HepG2 (cell line): ENCODE data around the gene SLC48A1. TPM values are rescaled to one million over a fixed set of nuclear protein-coding genes. Genes with fewer than 3 reads are reported as not detected.

Experiments
- ATAC-seq: fragments of 200-7000 bp; cut with Tn5 transposase; 3 replicates; pipeline ENCODE4 v1.9.1; 2020; ENCODE audit warnings: mild to moderate bottlenecking, moderate library complexity
- BruUV-seq: library from RNA; stranded (reverse); fragments of 400-500 nt; replicated peaks from 2 replicates; lab custom pipeline; 2021; lab: Mats Ljungman, UMichigan
- CTCF ChIA-PET: fragments of 300-600 bp; formaldehyde crosslinking; extraction: SDS; loops from one replicate; lab custom pipeline; 2021; ENCODE audit warnings: low total read pairs, inconsistent platforms, low intra/inter-chr PET ratio; lab: Yijun Ruan, JAX
- POLR2A ChIA-PET: fragments of 350-600 bp; sonication (Branson Sonifier 250); formaldehyde crosslinking; loops from one replicate; lab custom pipeline; 2020; ENCODE audit warnings: antibody characterized with exemption, inconsistent platforms; lab: Yijun Ruan, JAX
- DNase-seq: peaks from one replicate; pipeline ENCODE4 v3.0.0-alpha.2; 2015; ENCODE audit warnings: low spot score
- FAIRE-seq: peaks from 3 replicates; lab custom pipeline; 2011; peaks lifted over from hg19 to GRCh38; lab: Jason Lieb, UNC
- H2AFZ ChIP-seq: one replicate; pipeline ENCODE4 v1.6.1; 2011; ENCODE audit warnings: low read length, inconsistent platforms
- H3K27ac ChIP-seq: fragments of 300-600 bp; 3 replicates; pipeline ENCODE4 v1.8.0; 2011; ENCODE audit warnings: mixed run types, mild to moderate bottlenecking, mixed read lengths, low read length, inconsistent platforms; ENCODE audit not compliant: insufficient read depth; ENCODE audit errors: extremely low read length
- H3K27me3 ChIP-seq, 2 experiments: fragments of 200-600 bp in 1 of 2; 2 replicates in 1 of 2; 3 replicates in 1 of 2; pipeline versions ENCODE4 v1.6.0 to v1.8.0; 2011; ENCODE audit warnings: low read length in 2 of 2, mild to moderate bottlenecking in 2 of 2, moderate library complexity in 2 of 2, inconsistent platforms in 1 of 2; ENCODE audit not compliant: insufficient read depth in 2 of 2, control insufficient read depth in 1 of 2
- H3K36me3 ChIP-seq, 2 experiments: fragments of 200-600 bp in 1 of 2; replicated peaks in 1 of 2; 2 replicates in 1 of 2; 3 replicates in 1 of 2; pipeline versions ENCODE4 v1.5.1 to v1.8.0; 2011; ENCODE audit warnings: low read length in 2 of 2, inconsistent platforms in 1 of 2; ENCODE audit not compliant: insufficient read depth in 2 of 2, control insufficient read depth in 1 of 2
- H3K4me1 ChIP-seq: 2 replicates; pipeline ENCODE4 v1.5.1; 2012; ENCODE audit warnings: low read length, inconsistent platforms; ENCODE audit not compliant: insufficient read depth
- H3K4me2 ChIP-seq: 2 replicates; pipeline ENCODE4 v1.6.0; 2011; ENCODE audit warnings: low read depth, low read length, inconsistent platforms
- H3K4me3 ChIP-seq, 3 experiments: fragments of 200-600 bp in 1 of 3; sonication (generic), shearing (Covaris generic) in 1 of 3; replicated peaks in 1 of 3; 2 replicates each; pipeline ENCODE4 v1.5.1; 2011 to 2016; ENCODE audit warnings: low read length in 3 of 3, inconsistent platforms in 2 of 3, low read depth in 2 of 3, mild to moderate bottlenecking in 2 of 3, control low read depth in 1 of 3, mixed read lengths in 1 of 3; ENCODE audit not compliant: insufficient read depth in 1 of 3
- H3K79me2 ChIP-seq: one replicate; pipeline ENCODE4 v1.6.1; 2011; ENCODE audit warnings: low read length, inconsistent platforms; ENCODE audit not compliant: insufficient read depth
- H3K9ac ChIP-seq: 2 replicates; pipeline ENCODE4 v1.6.0; 2011; ENCODE audit warnings: mild to moderate bottlenecking, low read depth, low read length, inconsistent platforms; ENCODE audit not compliant: insufficient read depth
- H3K9me3 ChIP-seq: 2 replicates; pipeline ENCODE4 v1.5.1; 2012; ENCODE audit warnings: mild to moderate bottlenecking, low read length
- H4K20me1 ChIP-seq: 2 replicates; pipeline ENCODE4 v1.6.0; 2011; ENCODE audit warnings: inconsistent platforms, mild to moderate bottlenecking, low read length, moderate library complexity; ENCODE audit not compliant: insufficient read depth
- DR1 ChIP-seq: sonication (generic); formaldehyde crosslinking; IDR thresholded peaks from 2 replicates; pipeline ENCODE4 v1.8.0; 2021; ENCODE audit warnings: mild to moderate bottlenecking, missing genetic modification reagents, inconsistent platforms
- KDM5A ChIP-seq: fragments of 200-600 bp; sonication (generic); IDR thresholded peaks from 2 replicates; pipeline ENCODE4 v1.7.0; 2018; ENCODE audit warnings: antibody characterized with exemption, mild to moderate bottlenecking, low read length, borderline replicate concordance
- KLF6 ChIP-seq: IDR thresholded peaks from 2 replicates; pipeline ENCODE4 v1.8.0; 2016; ENCODE audit warnings: missing biosample characterization, missing genetic modification reagents
- MTA3 ChIP-seq: sonication (generic); formaldehyde crosslinking; IDR thresholded peaks from 2 replicates; pipeline ENCODE4 v1.4.0; 2020; ENCODE audit warnings: missing genetic modification reagents
- PCBP2 ChIP-seq: fragments of 200-400 bp; formaldehyde crosslinking; optimal IDR thresholded peaks from 2 replicates; pipeline ENCODE3; 2018; ENCODE audit warnings: low read length, low read depth; ENCODE audit not compliant: poor library complexity, severe bottlenecking
- RARA ChIP-seq: IDR thresholded peaks from 2 replicates; pipeline ENCODE4 v1.6.1; 2016; ENCODE audit warnings: missing genetic modification reagents, missing compliant biosample characterization
- USF2 ChIP-seq, 2 experiments: sonication (generic) in 1 of 2; formaldehyde crosslinking in 1 of 2; IDR thresholded peaks; 2 replicates each; pipeline versions ENCODE4 v1.5.1 to v1.6.1; 2011 to 2020; ENCODE audit warnings: borderline replicate concordance in 1 of 2, low read depth in 1 of 2, low read length in 1 of 2, mild to moderate bottlenecking in 1 of 2, missing genetic modification reagents in 1 of 2, moderate library complexity in 1 of 2
- ZMYM2 ChIP-seq: sonication (generic); formaldehyde crosslinking; IDR thresholded peaks from 2 replicates; pipeline ENCODE4 v1.8.0; 2022; ENCODE audit warnings: mild to moderate bottlenecking, missing genetic modification reagents
- ZNF264 ChIP-seq: sonication (generic); formaldehyde crosslinking; IDR thresholded peaks from 2 replicates; pipeline ENCODE4 v1.4.0; 2020; ENCODE audit warnings: missing genetic modification reagents
- ZNF367 ChIP-seq: sonication (generic); formaldehyde crosslinking; IDR thresholded peaks from 2 replicates; pipeline ENCODE4 v1.4.0; 2020; ENCODE audit warnings: missing genetic modification reagents, borderline replicate concordance
- ZNF557 ChIP-seq: sonication (generic); formaldehyde crosslinking; IDR thresholded peaks from 2 replicates; pipeline ENCODE4 v1.4.0; 2020; ENCODE audit warnings: missing genetic modification reagents
- ZSCAN9 ChIP-seq: IDR thresholded peaks from 2 replicates; pipeline ENCODE4 v1.6.1; 2016; ENCODE audit warnings: borderline replicate concordance
- WGBS: methylation state at CpG from one replicate; pipeline ENCODE4 v1.1.6; 2017; ENCODE audit warnings: low lambda C conversion rate; 5-methylcytosine and 5-hydroxymethylcytosine counted together
- in situ Hi-C: cut with HindIII; loops from 2 replicates; pipeline ENCODE4 v1.10.0; 2017; ENCODE audit warnings: low pct_unique_long_range_greater_than_20kb; ENCODE audit not compliant: extremely low pct_ligation_motif_present
- intact Hi-C: fragments of 100-400 bp; cut with micrococcal nuclease; formaldehyde crosslinking; loops from one replicate; pipeline ENCODE4 v1.10.0; 2022; ENCODE audit not compliant: unreplicated experiment
- polyA plus RNA-seq, 8 experiments: library from polyadenylated mRNA; depleted of rRNA in 3 of 8; stranded (reverse) in 7 of 8; unstranded in 1 of 8; fragments of >200 nt; fragmentation: Illumina TruSeq in 4 of 8; extraction: Trizol in 4 of 8; gene quantifications; 2 replicates each; pipeline versions ENCODE4 v1.2.1 to v1.2.3, GENCODE V29; 2011 to 2016; ENCODE audit warnings: low read depth in 4 of 8, missing spikeins in 1 of 8, mixed read lengths in 1 of 8; ENCODE audit not compliant: insufficient read depth in 1 of 8
- total RNA-seq, 5 experiments: library from RNA; depleted of rRNA; stranded (reverse); fragments of >200 nt; fragmentation: Illumina TruSeq; extraction: Trizol; gene quantifications; 2 replicates each; pipeline ENCODE4 v1.2.3, GENCODE V29; 2016; ENCODE audit warnings: low read depth in 1 of 5

SLC48A1 gene
- total and polyA plus RNA-seq, 2 of the 13 experiments (the other 11 are each of a cell fraction or from before 2014, with no cell fraction given): 2.2 to 3.7 TPM

GRCh38 chr12:47757364-47757839 is 15.6 kb upstream of the SLC48A1 start:
- ChIA-PET POLR2A (interaction anchor here (2.4 kb wide), 1 partner anchor 15 kb away, joined by 6 read pairs; the partner anchor contains the start of gene SLC48A1), CTCF (no interaction called here)
- Histone ChIP-seq H3K4me3 (no peak overlapping the region), H3K9ac (no peak overlapping the region), H3K9me3 (no peaks in the 10 kb centered on the region), H3K27me3 (peaks cover 4 to 49% of the 10 kb centered on the region in 2 experiments; a peak in 4 of 5 replicates), H4K20me1 (no peaks in the 10 kb centered on the region), H3K27ac (no peak overlapping the region), H2AFZ (no peak overlapping the region), H3K4me2 (no peak overlapping the region), H3K36me3 (no peaks in the 10 kb centered on the region), H3K4me1 (peaks cover 25% of the 10 kb centered on the region), H3K79me2 (no peaks in the 10 kb centered on the region)
- DNase-seq (no peak), FAIRE-seq (no peak), ATAC-seq (no peak)
- no TSS peak for BruUV-seq
- TF ChIP-seq ZNF557 (CRISPR knock-in tag) (no peak), DR1 (CRISPR knock-in tag) (no peak), ZNF367 (no peak), USF2 (IDR thresholded peaks at IDR 0.05; ENCODE audit: low read depth, low read length) (no peak), USF2 (CRISPR knock-in tag; IDR thresholded peaks at IDR 0.05; ENCODE audit: borderline replicate concordance) (no peak), ZNF264 (CRISPR knock-in tag) (no peak), ZMYM2 (CRISPR knock-in tag) (no peak), KLF6 (no peak), PCBP2 (no peak), ZSCAN9 (CRISPR knock-in tag) (no peak), KDM5A (no peak), MTA3 (no peak), RARA (no peak)
- WGBS: 0% methylated on average over 5 of the region's 7 CpGs
- intact Hi-C loops: no loop called here
- in situ Hi-C loops: no loop called here
